HepG2 (cell line): ENCODE measurements around the gene FBXO41. TPM values are rescaled to one million over a fixed set of nuclear protein-coding genes. Genes with fewer than 3 reads are reported as not detected.

Source experiments
- ADNP ChIP-seq: sonication (generic); formaldehyde crosslinking; IDR thresholded peaks from 2 replicates; pipeline ENCODE4 v1.4.0; 2020; ENCODE audit warnings: missing genetic modification reagents
- ARNT2 ChIP-seq: sonication (generic); formaldehyde crosslinking; IDR thresholded peaks from 2 replicates; pipeline ENCODE4 v1.8.0; 2022; ENCODE audit warnings: mild to moderate bottlenecking, low read depth, missing genetic modification reagents, moderate library complexity
- GATAD1 ChIP-seq: IDR thresholded peaks from 2 replicates; pipeline ENCODE4 v1.6.1; 2016; ENCODE audit warnings: missing genetic modification reagents, missing compliant biosample characterization
- GFI1 ChIP-seq: sonication (generic); formaldehyde crosslinking; IDR thresholded peaks from 2 replicates; pipeline ENCODE4 v1.5.0; 2020; ENCODE audit warnings: missing genetic modification reagents, mild to moderate bottlenecking, borderline replicate concordance
- IRF2 ChIP-seq: IDR thresholded peaks from 2 replicates; pipeline ENCODE4 v1.6.1; 2018; ENCODE audit warnings: missing genetic modification reagents, missing compliant biosample characterization
- SIN3B ChIP-seq: fragments of 150-350 bp; IDR thresholded peaks from 2 replicates; pipeline ENCODE4 v1.6.1; 2014; ENCODE audit warnings: low read length
- SSRP1 ChIP-seq: IDR thresholded peaks from 2 replicates; pipeline ENCODE4 v1.6.1; 2016; ENCODE audit warnings: control low read depth
- ZBTB1 ChIP-seq: sonication (generic); formaldehyde crosslinking; IDR thresholded peaks from 2 replicates; pipeline ENCODE4 v1.4.0; 2020; ENCODE audit warnings: missing genetic modification reagents, borderline replicate concordance
- ZFP90 ChIP-seq: sonication (generic); formaldehyde crosslinking; IDR thresholded peaks from 2 replicates; pipeline ENCODE4 v1.8.0; 2022; ENCODE audit warnings: missing genetic modification reagents, mild to moderate bottlenecking, inconsistent platforms, borderline replicate concordance
- ZMYM4 ChIP-seq: sonication (generic); formaldehyde crosslinking; IDR thresholded peaks from 2 replicates; pipeline ENCODE4 v1.8.1; 2023; ENCODE audit warnings: mild to moderate bottlenecking, missing genetic modification reagents
- ZNF232 ChIP-seq: sonication (generic); formaldehyde crosslinking; IDR thresholded peaks from 2 replicates; pipeline ENCODE4 v1.4.0; 2020; ENCODE audit warnings: missing genetic modification reagents, borderline replicate concordance
- ZNF280B ChIP-seq: sonication (generic); formaldehyde crosslinking; IDR thresholded peaks from 2 replicates; pipeline ENCODE4 v1.5.0; 2020; ENCODE audit warnings: missing genetic modification reagents, mild to moderate bottlenecking, borderline replicate concordance
- ZNF441 ChIP-seq: sonication (generic); formaldehyde crosslinking; IDR thresholded peaks from 2 replicates; pipeline ENCODE4 v1.7.0; 2021; ENCODE audit warnings: missing genetic modification reagents, borderline replicate concordance
- ZNF670 ChIP-seq: sonication (generic); formaldehyde crosslinking; IDR thresholded peaks from 2 replicates; pipeline ENCODE4 v1.8.0; 2022; ENCODE audit warnings: mild to moderate bottlenecking, missing genetic modification reagents, borderline replicate concordance
- ZNF777 ChIP-seq: sonication (generic); formaldehyde crosslinking; IDR thresholded peaks from 2 replicates; pipeline ENCODE4 v1.4.0; 2020; ENCODE audit warnings: missing genetic modification reagents
- ZNF784 ChIP-seq: sonication (generic); formaldehyde crosslinking; IDR thresholded peaks from 2 replicates; pipeline ENCODE4 v1.5.1; 2020; ENCODE audit warnings: missing genetic modification reagents, mild to moderate bottlenecking, borderline replicate concordance
- ZSCAN31 ChIP-seq: sonication (generic); formaldehyde crosslinking; IDR thresholded peaks from 2 replicates; pipeline ENCODE4 v1.5.0; 2020; ENCODE audit warnings: low read depth, mild to moderate bottlenecking, missing genetic modification reagents
- polyA plus RNA-seq, 8 experiments: library from polyadenylated mRNA; depleted of rRNA in 3 of 8; stranded (reverse) in 7 of 8; unstranded in 1 of 8; fragments of >200 nt; fragmentation: Illumina TruSeq in 4 of 8; extraction: Trizol in 4 of 8; gene quantifications; 2 replicates each; pipeline versions ENCODE4 v1.2.1 to v1.2.3, GENCODE V29; 2011 to 2016; ENCODE audit warnings: low read depth in 4 of 8, missing spikeins in 1 of 8, mixed read lengths in 1 of 8; ENCODE audit not compliant: insufficient read depth in 1 of 8
- total RNA-seq, 5 experiments: library from RNA; depleted of rRNA; stranded (reverse); fragments of >200 nt; fragmentation: Illumina TruSeq; extraction: Trizol; gene quantifications; 2 replicates each; pipeline ENCODE4 v1.2.3, GENCODE V29; 2016; ENCODE audit warnings: low read depth in 1 of 5
- TF ChIP-seq, protein P1 (sequence below): sonication (generic); formaldehyde crosslinking; IDR thresholded peaks from 2 replicates; pipeline ENCODE4 v1.5.0; 2020; ENCODE audit warnings: missing genetic modification reagents
- TF ChIP-seq, protein P2 (sequence below): sonication (generic); formaldehyde crosslinking; IDR thresholded peaks from 2 replicates; pipeline ENCODE4 v1.4.0; 2020; ENCODE audit warnings: low read depth, missing genetic modification reagents

The FBXO41 gene
- total and polyA plus RNA-seq, 2 of the 13 experiments (the other 11 are each of a cell fraction or from before 2014, with no cell fraction given) = 4.2 to 10.3 TPM

DNA sequence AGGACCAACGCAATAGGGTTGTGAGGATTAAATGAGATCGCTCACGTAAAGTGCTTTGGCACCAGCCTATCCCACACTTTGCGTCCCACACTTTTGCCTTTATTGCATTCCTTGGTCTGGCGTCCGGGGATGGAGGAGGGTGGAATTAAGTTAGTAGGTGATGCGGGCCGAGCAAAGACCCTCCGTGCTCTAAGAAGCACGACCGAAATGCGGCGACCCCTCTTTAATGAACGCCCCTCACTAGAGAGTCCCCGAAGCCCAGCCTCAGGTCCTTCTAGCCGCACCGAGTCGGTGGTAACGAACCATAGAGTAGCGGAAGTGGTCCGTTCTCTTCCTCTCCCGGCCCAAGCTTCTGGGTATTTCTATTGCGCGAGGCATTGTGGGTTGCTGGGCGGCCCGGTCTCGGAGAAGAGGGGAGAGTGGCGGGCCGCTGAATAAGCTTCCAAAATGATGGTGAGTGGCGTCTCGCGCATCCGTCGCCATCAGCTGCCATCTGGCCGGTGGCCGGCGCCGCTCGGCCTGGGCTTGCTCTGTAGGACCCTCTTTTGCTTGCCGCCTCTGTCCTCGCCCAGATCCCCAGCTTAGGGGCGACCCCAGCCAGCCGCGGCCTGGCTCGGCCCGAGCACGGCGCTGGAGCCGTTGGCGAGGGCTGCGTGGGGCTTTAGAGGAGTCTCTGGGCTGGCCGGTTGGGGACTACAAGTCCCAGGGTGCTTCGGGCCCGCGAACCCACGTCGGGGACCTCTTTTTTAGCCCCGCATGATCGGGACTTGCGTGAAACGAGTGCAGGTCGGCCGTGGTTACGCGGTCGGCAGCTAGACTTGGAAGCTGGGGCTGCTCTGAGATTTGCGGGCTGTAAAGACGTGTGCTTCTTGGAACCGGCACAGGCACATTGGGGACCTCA, 50.1 kb downstream of the FBXO41 start, which contains the start of gene CCT7 (continued):
- TF ChIP-seq SIN3B (peak; percentile 56; the same call in 1 of the 2 replicates), ZFP90 (CRISPR knock-in tag) (peak; percentile 26; the same call in 1 of the 2 replicates), ZNF280B (CRISPR knock-in tag) (peak; percentile 67; the same call in 1 of the 2 replicates), ARNT2 (CRISPR knock-in tag) (no peak), ZMYM4 (CRISPR knock-in tag) (peak; percentile 84), IRF2 (CRISPR knock-in tag) (peak; percentile 79), ZNF232 (CRISPR knock-in tag) (peak; percentile 70; the same call in 1 of the 2 replicates), ADNP (CRISPR knock-in tag) (no peak), ZNF670 (CRISPR knock-in tag) (no peak; the same call in none of the 2 replicates), GATAD1 (peak; percentile 96), ZBTB1 (CRISPR knock-in tag) (no peak), ZSCAN31 (peak; percentile 97), GFI1 (peak; percentile 50; the same call in 1 of the 2 replicates), ZNF777 (CRISPR knock-in tag) (peak; percentile 61), ZNF784 (peak; percentile 80), SSRP1 (no peak), ZNF441 (CRISPR knock-in tag) (peak; percentile 72; the same call in 1 of the 2 replicates)
- TF ChIP-seq, protein P1, sequence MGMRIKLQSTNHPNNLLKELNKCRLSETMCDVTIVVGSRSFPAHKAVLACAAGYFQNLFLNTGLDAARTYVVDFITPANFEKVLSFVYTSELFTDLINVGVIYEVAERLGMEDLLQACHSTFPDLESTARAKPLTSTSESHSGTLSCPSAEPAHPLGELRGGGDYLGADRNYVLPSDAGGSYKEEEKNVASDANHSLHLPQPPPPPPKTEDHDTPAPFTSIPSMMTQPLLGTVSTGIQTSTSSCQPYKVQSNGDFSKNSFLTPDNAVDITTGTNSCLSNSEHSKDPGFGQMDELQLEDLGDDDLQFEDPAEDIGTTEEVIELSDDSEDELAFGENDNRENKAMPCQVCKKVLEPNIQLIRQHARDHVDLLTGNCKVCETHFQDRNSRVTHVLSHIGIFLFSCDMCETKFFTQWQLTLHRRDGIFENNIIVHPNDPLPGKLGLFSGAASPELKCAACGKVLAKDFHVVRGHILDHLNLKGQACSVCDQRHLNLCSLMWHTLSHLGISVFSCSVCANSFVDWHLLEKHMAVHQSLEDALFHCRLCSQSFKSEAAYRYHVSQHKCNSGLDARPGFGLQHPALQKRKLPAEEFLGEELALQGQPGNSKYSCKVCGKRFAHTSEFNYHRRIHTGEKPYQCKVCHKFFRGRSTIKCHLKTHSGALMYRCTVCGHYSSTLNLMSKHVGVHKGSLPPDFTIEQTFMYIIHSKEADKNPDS (CRISPR knock-in tag) = peak; percentile 79; the same call in 1 of the 2 replicates
- TF ChIP-seq, protein P2, sequence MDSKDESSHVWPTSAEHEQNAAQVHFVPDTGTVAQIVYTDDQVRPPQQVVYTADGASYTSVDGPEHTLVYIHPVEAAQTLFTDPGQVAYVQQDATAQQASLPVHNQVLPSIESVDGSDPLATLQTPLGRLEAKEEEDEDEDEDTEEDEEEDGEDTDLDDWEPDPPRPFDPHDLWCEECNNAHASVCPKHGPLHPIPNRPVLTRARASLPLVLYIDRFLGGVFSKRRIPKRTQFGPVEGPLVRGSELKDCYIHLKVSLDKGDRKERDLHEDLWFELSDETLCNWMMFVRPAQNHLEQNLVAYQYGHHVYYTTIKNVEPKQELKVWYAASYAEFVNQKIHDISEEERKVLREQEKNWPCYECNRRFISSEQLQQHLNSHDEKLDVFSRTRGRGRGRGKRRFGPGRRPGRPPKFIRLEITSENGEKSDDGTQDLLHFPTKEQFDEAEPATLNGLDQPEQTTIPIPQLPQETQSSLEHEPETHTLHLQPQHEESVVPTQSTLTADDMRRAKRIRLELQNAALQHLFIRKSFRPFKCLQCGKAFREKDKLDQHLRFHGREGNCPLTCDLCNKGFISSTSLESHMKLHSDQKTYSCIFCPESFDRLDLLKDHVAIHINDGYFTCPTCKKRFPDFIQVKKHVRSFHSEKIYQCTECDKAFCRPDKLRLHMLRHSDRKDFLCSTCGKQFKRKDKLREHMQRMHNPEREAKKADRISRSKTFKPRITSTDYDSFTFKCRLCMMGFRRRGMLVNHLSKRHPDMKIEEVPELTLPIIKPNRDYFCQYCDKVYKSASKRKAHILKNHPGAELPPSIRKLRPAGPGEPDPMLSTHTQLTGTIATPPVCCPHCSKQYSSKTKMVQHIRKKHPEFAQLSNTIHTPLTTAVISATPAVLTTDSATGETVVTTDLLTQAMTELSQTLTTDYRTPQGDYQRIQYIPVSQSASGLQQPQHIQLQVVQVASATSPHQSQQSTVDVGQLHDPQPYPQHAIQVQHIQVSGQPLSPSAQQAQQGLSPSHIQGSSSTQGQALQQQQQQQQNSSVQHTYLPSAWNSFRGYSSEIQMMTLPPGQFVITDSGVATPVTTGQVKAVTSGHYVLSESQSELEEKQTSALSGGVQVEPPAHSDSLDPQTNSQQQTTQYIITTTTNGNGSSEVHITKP = peak; percentile 69; the same call in 1 of the 2 replicates
